8988T (cell line): ENCODE measurements around the gene KIF5A.

Experiments used
- DNase-seq: peaks from one replicate; pipeline ENCODE4 v3.0.0; 2011

Gene KIF5A

GRCh38 chr12:57520053-57520818, 29.6 kb upstream of the KIF5A start, which contains the start of gene DDIT3:
TSS of gene DDIT3 (minus strand) at chr12:57520514. CDS start at chr12:57517406, 3,108 bp downstream.
- peak; percentile 81 for DNase-seq

GRCh38 chr12:57521525-57522010, 28.3 kb upstream of the KIF5A start:
- DNase-seq, result no peak

- peak; percentile 99 for DNase-seq
These were observed 27.6 kb upstream of the KIF5A start, which contains the start of gene MBD6 for GRCh38 chr12:57522011-57522886. TSS of gene MBD6 (plus strand) at chr12:57522824. CDS start at chr12:57524304, 1,480 bp downstream.

GRCh38 chr12:57522887-57523705, 26.7 kb upstream of the KIF5A start:
- DNase-seq, result no peak

GRCh38 chr12:57523706-57524614, 25.9 kb upstream of the KIF5A start:
- no peak for DNase-seq

- DNase-seq, result no peak
These were observed 24.8 kb upstream of the KIF5A start for GRCh38 chr12:57524814-57525614.

GRCh38 chr12:57525615-57526383, 24.0 kb upstream of the KIF5A start:
- DNase-seq, result no peak

- DNase-seq, result no peak
These were observed 23.2 kb upstream of the KIF5A start for GRCh38 chr12:57526477-57527126.

GRCh38 chr12:57527184-57527583, 22.7 kb upstream of the KIF5A start:
- no peak for DNase-seq

- DNase-seq, result no peak
These were observed 21.7 kb upstream of the KIF5A start for GRCh38 chr12:57528176-57528575.

GRCh38 chr12:57528831-57529555, 20.9 kb upstream of the KIF5A start:
- DNase-seq, result no peak

GRCh38 chr12:57529831-57530230, 20.0 kb upstream of the KIF5A start:
- no peak for DNase-seq

GRCh38 chr12:57530396-57531142, 19.3 kb upstream of the KIF5A start:
- no peak for DNase-seq

GRCh38 chr12:57531836-57532235, 18.0 kb upstream of the KIF5A start:
- DNase-seq, result no peak

- no peak for DNase-seq
These were observed 16.7 kb upstream of the KIF5A start for GRCh38 chr12:57533108-57533507.

- DNase-seq, result no peak
These were observed 15.6 kb upstream of the KIF5A start for GRCh38 chr12:57534250-57534649.

GRCh38 chr12:57534991-57535543, 14.8 kb upstream of the KIF5A start:
- DNase-seq, result no peak
